VCaP (cell line): ENCODE measurements around the gene MYO16.

ENCODE experiments used
- H3K27ac ChIP-seq: fragments of 450-650 bp; 2 replicates; pipeline ENCODE4 v1.5.1; 2017
- CTCF ChIP-seq: fragments of 450-650 bp; conservative IDR thresholded peaks from 2 replicates; pipeline ENCODE4 v1.5.1; 2017; ENCODE audit warnings: mild to moderate bottlenecking, moderate library complexity

MYO16 gene

GRCh38 chr13:109205315-109205714, 575.9 kb downstream of the MYO16 start:
- H3K27ac ChIP-seq: no peak overlapping the region
- TF ChIP-seq CTCF: no peak

- H3K27ac ChIP-seq: no peak overlapping the region
- TF ChIP-seq CTCF: no peak
These were observed 577.2 kb downstream of the MYO16 start for GRCh38 chr13:109206616-109207015.

- no peak overlapping the region for H3K27ac ChIP-seq
- no peak; the same call in 1 of the 2 replicates for TF ChIP-seq CTCF
These were observed 578.2 kb downstream of the MYO16 start for GRCh38 chr13:109207622-109208021.

GRCh38 chr13:109208522-109208921, 579.1 kb downstream of the MYO16 start:
- no peak for TF ChIP-seq CTCF
- H3K27ac ChIP-seq: no peak overlapping the region

GRCh38 chr13:109209526-109209925, 580.1 kb downstream of the MYO16 start:
- TF ChIP-seq CTCF: no peak
- no peak overlapping the region for H3K27ac ChIP-seq

- TF ChIP-seq CTCF: no peak
- H3K27ac ChIP-seq: no peak overlapping the region
These were observed 582.2 kb downstream of the MYO16 start for GRCh38 chr13:109211616-109212015.

- H3K27ac ChIP-seq: no peak overlapping the region
- TF ChIP-seq CTCF: no peak
These were observed 583.2 kb downstream of the MYO16 start for GRCh38 chr13:109212650-109213049.

GRCh38 chr13:109213714-109214113, 584.3 kb downstream of the MYO16 start:
- no peak for TF ChIP-seq CTCF
- H3K27ac ChIP-seq: no peak overlapping the region
